ENCODE results near the gene TTC33.
A peak's percentile ranks its signal among the peaks of the same experiment; 100 is the strongest.

Gene TTC33

GRCh38 chr5:40770764-40771163, 15.0 kb upstream of the TTC33 start:
- DNase-seq (ENCODE audit: low read depth), result no peak
- in situ Hi-C loops (cut with HindIII; ENCODE audit: low sequenced_read_pairs), result no loop called here
- H3K4me3 ChIP-seq (ENCODE audit: low read depth, low read length), result no peak overlapping the region
- no peak for TF ChIP-seq CTCF (IDR thresholded peaks at IDR 0.05; ENCODE audit: low read depth, low read length, missing control alignments)

- in situ Hi-C loops (cut with HindIII; ENCODE audit: low sequenced_read_pairs), result no loop called here
- no peak for DNase-seq (ENCODE audit: low read depth)
- no peak for TF ChIP-seq CTCF (IDR thresholded peaks at IDR 0.05; ENCODE audit: low read depth, low read length, missing control alignments)
These were observed 6.9 kb upstream of the TTC33 start for GRCh38 chr5:40762705-40763104.

GRCh38 chr5:40757400-40757799, 1.6 kb upstream of the TTC33 start:
- no peak for DNase-seq (ENCODE audit: low read depth)
- no peak overlapping the region for H3K4me3 ChIP-seq (ENCODE audit: low read depth, low read length)
- no peak for TF ChIP-seq CTCF (IDR thresholded peaks at IDR 0.05; ENCODE audit: low read depth, low read length, missing control alignments)
- in situ Hi-C loops (cut with HindIII; ENCODE audit: low sequenced_read_pairs), result no loop called here

More at GRCh38 chr5:40762705-40763104, 6.9 kb upstream of the TTC33 start:
- H3K4me3 ChIP-seq (ENCODE audit: low read depth, low read length), result no peak overlapping the region

- in situ Hi-C loops (cut with HindIII; ENCODE audit: low sequenced_read_pairs), result no loop called here
- peak; percentile 69 for DNase-seq (ENCODE audit: low read depth)
- TF ChIP-seq CTCF (IDR thresholded peaks at IDR 0.05; ENCODE audit: low read depth, low read length, missing control alignments), result peak; percentile 85
- peak overlapping the region; percentile 72 for H3K4me3 ChIP-seq (ENCODE audit: low read depth, low read length)
These were observed 711 bp downstream of the TTC33 start for GRCh38 chr5:40755093-40755406.

GRCh38 chr5:40754381-40755092, 1.2 kb downstream of the TTC33 start:
- H3K4me3 ChIP-seq (ENCODE audit: low read depth, low read length), result peak overlapping the region; percentile 72
- no peak for DNase-seq (ENCODE audit: low read depth)
- in situ Hi-C loops (cut with HindIII; ENCODE audit: low sequenced_read_pairs), result no loop called here
- no peak for TF ChIP-seq CTCF (IDR thresholded peaks at IDR 0.05; ENCODE audit: low read depth, low read length, missing control alignments)

- H3K4me3 ChIP-seq (ENCODE audit: low read depth, low read length), result no peak overlapping the region
- no peak for TF ChIP-seq CTCF (IDR thresholded peaks at IDR 0.05; ENCODE audit: low read depth, low read length, missing control alignments)
- in situ Hi-C loops (cut with HindIII; ENCODE audit: low sequenced_read_pairs), result no loop called here
- no peak for DNase-seq (ENCODE audit: low read depth)
These were observed 9.1 kb downstream of the TTC33 start for GRCh38 chr5:40746703-40747102.
